ENCODE data around the gene CX3CL1.

GRCh38 chr16:57372372-57373116, at the start of gene CX3CL1:
- TF ChIP-seq CTCF (IDR thresholded peaks at IDR 0.05), result no peak
- TF ChIP-seq POLR2AphosphoS5 (IDR thresholded peaks at IDR 0.05), result peak; percentile 69 to 71 (median 70)
- TF ChIP-seq POLR2A (IDR thresholded peaks at IDR 0.05), result peak; percentile 57
- TF ChIP-seq EP300 (IDR thresholded peaks at IDR 0.05; ENCODE audit: low read depth), result no peak
